Stimulated activated CD4-positive, alpha-beta T cell treated with anti-CD3 and anti-CD28 coated beads, Interleukin-12 subunit alpha, Interleukin-12 subunit beta, amount 100 ng/mL, for 4 hours (primary cell): Measurements from ENCODE around the gene P2RX2.

Experiments used
- DNase-seq: peaks from one replicate; pipeline ENCODE4 v3.0.0-alpha.2; 2020

The P2RX2 gene

DNA sequence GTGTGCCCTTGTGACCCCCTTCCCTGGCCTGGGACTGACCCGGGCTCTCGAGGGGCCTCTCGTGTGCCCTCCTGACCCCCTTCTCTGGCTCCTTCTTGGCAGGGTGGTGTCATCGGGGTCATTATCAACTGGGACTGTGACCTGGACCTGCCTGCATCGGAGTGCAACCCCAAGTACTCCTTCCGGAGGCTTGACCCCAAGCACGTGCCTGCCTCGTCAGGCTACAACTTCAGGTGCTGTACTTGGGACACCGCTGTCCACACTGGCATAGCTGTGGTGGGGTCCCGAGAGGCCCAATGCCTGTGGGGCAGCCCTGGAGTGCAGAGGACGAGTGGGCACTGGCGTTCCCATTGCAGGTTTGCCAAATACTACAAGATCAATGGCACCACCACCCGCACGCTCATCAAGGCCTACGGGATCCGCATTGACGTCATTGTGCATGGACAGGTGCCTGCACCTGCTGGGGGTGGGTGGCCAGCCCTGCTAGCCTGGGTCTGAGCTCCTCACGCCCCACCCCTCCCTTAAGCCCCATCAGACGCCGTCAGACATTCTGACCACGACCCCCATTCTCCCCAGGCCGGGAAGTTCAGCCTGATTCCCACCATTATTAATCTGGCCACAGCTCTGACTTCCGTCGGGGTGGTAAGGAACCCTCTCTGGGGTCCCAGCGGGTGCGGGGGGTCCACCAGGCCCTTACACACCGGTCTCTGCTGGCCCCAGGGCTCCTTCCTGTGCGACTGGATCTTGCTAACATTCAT, 2.5 kb downstream of the P2RX2 start:
- DNase-seq = no peak

DNA sequence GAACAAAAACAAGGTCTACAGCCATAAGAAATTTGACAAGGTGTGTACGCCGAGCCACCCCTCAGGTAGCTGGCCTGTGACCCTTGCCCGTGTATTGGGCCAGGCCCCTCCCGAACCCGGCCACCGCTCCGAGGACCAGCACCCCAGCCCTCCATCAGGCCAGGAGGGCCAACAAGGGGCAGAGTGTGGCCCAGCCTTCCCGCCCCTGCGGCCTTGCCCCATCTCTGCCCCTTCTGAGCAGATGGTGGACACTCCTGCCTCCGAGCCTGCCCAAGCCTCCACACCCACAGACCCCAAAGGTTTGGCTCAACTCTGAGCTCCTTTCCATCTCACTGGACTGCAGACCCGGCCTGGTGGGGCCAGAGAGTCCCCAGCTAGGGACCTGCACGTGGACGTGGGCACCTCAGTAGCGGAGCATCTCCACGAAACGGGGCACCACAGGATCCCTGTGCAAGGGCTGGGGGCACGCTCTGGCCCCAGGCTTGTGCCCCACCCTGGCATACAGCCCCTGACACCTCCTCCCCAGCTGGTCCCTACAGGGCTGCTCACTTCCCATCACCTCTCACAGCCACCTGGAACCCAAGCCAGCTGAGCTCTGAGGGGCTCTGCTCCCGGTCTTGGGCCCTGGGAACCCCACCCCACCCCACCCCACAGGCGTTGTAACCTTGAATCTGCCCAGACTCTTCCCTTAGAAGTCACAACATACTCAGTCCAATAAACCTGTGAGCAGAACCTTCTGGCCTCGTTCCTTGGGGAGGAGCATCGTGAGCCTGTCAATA, 3.3 kb downstream of the P2RX2 start:
- DNase-seq = no peak

DNA sequence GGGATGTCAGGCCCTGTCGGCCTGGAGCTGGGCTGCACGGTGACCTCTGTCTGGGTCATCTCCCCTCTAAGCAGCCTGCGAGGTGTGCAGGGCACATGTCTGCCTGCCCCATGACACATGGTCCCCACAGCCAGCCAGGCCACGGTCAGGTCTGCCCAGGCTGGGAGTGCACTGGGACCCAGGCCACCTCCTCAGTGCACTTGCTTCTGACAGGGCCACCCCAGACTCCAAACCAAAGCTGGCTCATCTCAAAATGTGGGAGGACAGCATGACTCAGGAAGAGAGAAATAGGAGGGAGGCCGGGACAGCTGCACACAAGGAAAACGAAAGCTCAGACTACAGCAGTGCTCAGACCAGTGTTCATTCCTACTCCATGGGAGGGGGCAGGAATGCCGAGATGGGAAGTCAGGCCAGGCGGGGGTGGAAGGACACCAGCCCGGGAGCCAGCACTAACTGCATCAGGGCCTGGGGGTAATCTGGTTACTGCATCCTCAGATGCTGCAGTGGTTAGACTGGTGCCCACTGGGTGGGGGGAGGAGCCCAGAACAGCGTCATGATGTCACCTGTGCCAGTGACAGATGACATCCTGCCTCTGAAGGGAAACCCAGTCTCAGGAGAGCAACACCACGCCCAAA, 4.0 kb downstream of the P2RX2 start:
- no peak for DNase-seq

DNA sequence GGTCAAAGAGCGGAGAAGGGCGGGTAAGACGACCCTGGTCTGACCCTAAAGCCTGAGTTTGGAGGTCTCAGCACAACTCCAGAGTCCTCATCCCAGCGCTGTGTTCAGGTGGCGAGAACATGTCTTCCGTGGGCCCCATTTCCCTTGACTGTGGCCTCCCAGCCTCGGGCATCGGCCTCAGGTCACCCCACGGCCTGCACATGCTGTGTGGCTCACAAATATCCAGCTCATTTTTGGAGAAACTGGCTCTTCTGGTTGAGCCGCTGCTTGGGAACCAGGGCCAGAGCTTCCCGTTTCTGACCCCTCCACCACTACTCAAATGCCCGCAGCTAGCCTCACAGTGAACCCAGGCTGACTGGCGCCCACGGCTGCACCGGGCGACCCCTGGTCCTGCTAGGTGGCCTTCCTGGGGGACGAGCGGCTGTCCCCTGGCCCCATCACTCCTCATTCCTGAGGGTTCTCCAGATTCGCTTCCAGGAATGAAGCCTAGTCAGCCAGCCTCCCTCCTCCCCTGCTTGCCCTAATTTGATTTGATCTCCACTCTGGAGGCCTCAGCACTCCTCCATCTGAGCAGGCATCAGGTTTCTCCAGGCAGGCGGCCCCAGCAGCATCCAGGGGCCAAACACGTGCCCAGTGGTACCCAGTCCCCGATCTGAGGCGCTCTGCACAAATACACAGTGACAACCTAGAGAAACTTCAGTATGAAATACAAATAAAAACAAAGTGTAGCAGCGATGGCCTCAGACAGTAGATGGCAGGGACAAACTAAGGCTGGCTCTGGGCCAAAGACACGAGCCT, 4.7 kb downstream of the P2RX2 start:
- no peak for DNase-seq

DNA sequence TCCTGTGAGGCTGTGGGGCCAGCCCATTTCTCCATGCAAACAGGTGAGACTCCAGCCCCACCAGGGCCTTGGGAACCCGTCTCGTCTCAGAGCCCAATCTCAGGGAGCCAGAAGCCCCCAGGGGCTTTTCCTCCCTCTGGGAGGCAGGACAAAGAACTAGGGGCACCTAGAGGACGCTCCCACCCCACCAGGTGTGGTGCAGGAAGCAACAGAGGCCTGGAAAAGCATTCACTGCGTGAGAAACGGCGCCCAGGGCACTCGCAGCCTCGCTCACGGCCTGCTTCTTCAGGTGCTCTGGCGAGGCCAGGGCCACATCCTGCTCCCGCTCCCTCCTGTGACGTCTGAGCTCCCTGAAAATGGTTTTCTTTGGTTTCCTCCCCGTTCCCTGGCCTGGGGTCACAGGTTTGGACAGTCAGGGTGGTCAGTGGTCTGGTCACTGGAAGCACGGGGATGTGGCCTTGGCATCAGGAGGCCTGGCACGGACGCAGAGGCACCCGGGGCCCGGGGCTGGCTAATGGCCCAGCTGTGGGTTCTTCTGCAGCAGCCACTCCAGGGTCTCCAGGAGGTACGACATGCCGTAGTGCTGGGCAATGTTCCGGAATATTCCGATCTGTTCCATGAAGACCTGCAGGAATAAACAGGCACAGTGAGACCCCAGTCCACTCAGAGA, 5.7 kb downstream of the P2RX2 start:
- no peak for DNase-seq

DNA sequence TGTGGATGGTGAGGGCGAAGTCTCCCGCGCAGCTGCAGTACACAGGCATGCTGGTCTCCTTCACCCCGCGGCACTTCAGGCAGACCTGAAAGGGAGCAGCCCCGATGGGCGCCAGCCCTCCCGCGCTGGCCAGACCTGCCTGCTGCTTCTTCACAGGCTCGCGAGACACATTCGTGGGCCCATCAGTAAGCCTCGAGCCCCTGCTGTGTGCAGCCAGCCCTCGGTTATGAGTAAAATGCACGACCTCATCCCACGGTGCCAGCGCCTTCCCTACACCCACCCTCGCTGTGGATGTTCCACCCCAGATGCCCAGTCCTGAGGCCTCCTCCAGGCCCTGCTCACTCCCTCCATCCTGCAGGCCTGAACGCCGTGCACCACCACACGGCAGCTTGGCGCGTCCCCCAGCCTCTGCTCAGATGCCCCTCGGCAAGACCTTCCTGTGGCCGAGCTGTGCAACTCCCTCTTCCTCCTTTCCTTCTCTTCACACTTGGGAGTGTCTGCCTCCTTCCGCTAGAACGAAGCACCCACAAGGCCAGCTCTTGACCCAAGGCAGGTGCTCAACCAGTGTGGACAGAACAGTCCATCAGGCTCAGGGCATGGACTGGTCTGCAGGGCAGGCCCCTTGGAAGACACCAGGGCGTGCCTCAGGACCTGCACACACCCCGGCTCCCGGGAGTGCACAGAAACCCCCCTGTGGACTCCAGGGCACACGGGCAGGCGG, 6.5 kb downstream of the P2RX2 start:
- no peak for DNase-seq

DNA sequence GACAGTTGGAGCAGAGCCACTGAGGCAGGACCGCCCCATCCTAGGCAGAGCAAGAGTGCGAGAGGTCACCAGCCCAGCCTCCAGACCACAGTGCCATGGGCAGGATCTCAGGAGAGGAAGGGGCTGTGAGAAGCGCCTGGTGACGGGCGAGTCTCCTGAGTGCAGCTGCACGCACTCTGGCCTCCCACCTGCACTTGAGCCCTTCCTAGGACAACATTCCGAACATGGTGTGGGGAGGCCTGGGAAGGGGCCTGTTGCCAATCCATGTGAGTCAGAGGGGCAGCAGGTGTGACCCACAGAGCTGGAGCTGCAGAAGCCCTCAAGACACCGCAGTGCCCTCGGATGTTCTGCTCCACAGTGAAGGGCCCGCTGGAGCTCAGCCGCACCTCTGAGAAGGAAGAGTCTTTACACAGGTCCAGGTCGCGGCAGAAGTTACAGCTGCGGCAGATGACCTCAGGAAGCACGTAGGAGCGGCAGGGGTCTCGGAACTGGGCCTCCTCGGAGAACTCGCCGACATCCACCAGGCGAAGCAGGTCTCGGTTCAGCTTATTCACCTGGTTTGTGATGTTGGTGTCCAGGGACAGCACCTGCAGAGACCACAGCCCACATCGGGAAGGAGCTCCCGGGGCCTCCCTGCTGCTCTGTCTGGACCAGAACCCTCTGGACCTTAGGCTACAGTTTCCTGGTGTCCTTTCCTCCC, 7.3 kb downstream of the P2RX2 start:
- no peak for DNase-seq

DNA sequence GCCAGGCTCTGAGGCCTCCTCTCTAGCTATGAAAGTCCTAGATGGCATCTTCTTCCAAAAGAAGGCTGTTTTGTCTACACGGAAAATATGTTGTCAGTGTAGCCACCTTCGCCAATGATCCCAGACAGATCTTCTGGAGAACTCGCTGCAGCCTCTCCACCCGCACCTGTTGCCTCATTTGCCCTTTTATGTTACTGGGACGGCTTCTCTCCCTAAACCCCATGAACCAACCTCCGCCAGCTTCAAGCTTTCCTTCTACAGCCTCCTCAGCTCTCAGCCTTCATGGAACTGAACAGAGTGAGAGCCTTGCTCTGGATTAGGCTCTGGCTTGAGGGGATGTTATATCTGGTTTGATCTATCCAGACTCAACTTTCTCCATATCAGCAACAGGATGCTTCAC, 10.8 kb downstream of the P2RX2 start:
- DNase-seq = no peak

DNA sequence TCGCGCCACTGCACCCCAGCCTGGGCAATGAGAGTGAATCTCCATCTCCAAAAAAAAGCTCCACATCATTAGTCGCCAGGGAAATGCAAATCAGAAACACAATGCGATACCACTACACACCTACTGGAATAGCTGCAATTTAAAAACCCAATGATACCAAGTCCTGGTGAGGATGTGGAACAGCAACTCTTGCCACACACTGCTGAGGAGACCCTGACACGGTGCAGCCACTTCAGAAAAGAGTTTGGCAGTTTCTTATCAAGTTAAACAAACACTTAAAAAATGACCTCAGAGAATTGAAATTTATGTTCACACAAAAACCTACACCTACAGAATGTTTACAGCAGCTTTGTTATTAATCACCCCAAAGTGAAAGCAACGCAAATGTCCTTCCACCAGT, 12.1 kb downstream of the P2RX2 start:
- no peak for DNase-seq

DNA sequence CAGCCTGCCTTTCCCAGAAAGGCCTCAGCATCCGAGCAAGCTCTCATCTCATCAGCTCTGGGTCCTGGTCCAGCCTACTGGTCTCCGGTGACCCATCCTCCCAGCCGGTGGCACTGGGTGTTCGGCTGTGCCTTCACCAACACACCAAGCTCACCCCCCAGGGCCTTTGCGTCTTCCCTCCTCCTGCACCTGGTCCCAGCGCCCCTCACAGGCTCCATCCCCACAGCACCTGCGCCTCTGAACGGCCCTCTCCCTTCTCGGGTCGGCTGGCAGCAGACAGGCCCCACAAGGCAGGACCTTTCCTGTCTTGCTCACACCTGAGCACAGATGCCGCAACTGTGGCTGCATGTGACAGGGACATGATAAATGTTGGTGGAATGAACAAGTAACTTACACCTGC, 13.1 kb downstream of the P2RX2 start:
- DNase-seq = no peak

DNA sequence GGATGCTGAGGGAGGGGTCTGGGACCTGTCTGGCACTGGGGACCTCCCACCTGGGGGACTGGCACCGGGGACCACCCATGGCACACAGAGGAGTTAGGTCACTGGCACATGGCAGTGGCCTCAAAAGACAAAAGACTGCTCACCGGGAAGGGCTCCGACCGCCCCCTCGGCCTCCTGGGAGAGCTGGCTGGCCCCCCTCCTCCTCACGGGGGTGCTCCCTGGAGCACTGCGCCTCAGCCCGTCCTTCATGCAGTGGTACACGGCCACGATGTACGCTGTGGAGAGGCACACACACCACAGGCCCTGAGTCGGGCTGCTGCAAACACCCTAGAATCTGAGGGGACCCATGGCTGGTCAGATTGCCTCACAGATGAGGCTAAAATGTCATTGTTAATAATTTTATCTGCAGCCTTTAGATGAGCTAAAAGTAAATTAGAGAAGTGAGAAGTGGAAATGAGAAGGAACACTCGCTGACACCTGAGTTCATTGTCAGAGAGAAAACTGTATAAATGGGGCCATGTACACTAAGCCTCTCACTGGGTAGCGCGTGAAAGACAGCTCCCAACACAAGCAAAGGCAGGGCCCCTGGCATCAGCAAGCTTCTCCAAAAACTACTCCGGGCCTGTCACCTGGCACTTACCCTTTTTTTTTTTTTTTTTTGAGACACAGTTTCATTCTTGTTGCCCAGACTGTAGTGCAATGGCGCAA, 14.1 kb downstream of the P2RX2 start:
- DNase-seq = no peak

DNA sequence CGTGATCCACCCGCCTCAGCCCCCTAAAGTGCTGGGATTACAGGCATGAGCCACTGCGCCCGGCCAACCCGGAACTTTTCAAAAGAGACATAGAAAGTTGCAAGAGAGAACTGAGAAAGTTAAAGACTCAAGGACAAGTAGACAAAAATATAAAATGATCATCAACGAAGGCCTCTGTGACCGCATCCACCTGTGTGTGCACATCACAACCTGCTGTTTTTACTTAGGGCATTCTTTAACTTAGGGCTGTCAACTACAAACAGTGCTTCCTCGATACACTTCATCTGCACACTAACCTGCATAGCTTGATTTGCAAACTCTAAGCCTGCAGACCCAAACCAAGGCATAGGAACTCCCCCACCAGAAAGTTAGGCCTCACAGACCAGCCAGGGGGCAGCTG, 14.8 kb downstream of the P2RX2 start:
- DNase-seq = no peak

DNA sequence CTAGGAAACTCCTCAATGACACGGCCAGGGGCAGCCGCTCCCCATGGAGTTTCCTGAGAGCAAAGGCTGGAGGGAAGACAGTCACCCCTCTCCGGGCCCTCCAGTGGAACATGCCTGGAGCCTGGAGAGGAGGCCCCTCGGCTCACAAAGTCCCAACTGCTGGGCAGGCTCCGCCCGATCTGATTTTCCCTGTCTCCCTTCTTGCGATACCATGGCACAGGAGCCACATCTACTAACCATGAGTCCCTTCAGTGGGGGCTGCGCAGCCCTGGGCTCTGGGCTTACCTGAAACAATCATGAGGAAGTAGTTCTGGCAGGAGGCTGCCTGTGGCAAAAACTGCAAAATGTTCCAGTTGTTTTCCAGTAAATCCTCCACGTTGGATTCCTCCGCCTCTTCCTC, 15.3 kb downstream of the P2RX2 start:
- no peak for DNase-seq

DNA sequence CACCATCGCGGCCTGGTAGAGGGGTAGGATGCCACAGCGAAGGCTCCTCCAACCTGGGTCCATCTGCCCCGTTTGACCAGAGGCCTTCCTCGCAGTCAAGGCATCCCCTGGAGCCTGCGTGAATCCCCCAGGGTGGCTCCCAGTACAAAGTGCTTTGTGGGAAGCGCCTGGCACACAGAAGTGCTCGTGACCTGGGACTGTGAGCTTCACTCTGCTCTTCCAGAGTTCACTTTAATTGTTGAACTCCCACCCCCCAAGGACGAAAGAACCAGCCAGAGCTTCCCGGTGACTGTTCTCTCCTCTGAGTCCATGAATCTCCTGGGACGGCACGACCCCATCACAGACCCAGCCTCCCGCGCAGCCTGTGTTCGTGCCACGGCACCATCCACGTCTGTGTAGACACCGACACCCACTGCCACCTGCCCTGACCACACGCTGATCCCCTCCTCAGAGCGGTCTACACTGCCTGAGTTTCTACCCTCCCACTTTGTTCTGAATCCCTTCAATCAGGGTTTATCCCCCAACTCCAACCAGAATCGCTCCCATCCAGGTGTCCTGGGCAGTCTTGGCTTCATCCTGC, 15.9 kb downstream of the P2RX2 start:
- no peak for DNase-seq

DNA sequence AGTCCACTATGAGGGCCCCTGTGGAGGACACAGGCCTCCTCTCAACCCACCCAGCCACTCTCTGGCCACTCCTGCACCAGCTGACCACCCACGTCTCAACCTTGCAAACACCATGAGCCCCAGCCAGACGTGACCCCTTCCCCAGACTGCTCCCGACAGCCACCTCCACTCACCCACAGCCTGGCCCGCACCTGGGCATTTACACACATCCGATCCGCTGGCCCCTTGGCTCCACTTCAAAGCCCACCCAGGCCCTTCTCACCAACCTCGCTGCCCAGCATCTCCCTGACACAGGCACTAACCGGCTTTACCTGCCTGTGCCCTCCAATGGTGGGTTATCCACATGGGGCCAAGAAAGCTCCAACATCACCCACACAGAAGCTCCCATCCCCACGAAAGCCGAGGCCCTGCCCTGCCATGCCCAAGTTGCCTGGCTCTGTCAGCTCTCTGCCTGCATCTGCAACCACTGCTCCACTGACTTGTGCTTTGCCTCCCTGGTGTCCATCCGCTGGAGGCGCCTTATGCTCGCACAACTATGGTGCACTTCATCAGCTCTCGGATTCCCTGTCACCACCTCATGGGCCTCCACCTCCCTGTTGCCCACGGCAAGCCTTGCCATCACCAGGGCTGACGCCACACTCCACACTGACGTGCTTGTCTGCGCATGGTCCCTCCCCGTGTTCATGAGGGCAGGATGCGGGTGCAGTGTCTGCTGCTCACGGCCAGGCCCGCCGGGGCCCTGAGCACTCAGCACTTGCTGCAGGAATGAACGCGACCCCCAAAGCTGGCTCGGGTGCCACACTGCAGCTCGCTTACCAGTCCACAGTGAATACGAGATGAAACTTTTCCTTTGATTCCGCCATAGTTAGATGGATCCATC, 16.7 kb downstream of the P2RX2 start:
- DNase-seq = no peak

DNA sequence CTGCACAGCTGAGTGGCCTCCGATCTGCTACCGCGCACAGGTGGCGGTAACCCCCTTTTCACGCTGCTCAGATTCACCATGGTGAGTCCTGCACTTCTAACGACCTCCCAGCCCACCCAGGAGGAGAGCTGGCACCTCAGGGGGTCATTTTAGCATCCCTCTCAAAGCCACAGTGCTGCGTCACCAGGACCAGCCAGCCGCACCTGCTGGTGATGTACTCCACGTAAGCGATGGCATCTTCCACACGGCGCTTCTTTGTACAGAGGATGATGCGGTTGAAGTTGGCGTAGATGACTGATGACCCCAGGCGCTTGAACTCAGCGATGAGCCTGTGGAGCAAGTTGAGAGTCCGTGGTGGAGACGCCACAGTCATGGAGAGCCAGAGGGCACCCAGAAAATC, 19.2 kb downstream of the P2RX2 start:
- DNase-seq = no peak

DNA sequence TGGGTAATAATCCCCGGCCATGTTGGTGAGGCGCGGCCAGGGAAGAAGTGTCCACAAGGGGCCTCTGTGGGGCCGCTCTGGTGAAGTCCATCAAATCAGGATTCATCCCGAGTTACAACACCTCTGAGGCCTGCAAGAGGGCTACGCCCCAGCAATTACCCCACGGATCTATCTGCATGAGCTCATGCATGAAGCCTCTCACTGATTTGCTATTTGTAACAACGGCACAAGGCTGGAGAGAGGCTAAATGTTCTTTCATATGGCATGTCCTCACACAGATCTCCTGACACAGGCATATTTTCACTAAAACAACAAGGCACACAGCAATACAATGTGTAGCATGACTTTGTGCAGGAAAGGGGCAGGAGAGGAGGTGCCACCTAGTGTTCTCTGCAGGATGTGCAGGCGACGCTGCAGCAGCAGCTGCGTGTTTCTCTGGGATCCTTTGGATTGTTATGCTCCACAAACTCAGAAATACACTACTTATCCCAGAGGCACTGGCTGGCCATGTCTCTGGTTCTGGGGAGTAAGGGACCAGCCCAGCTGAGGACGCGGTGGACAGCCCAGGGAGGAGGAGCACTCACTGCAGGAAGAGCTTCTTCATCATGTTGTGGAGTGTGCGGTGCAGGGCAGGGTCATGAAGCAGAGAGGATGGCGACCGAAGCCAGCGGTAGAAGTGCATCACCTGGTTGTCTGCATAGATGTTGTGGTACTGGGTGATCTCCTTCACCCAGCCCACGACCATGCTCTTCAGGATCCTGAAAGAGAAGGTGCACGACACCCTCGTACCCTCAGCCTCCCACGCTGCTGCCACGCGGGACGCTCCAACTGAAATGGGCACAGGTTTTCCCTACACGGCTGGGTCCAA, 20.2 kb downstream of the P2RX2 start:
- DNase-seq = no peak

DNA sequence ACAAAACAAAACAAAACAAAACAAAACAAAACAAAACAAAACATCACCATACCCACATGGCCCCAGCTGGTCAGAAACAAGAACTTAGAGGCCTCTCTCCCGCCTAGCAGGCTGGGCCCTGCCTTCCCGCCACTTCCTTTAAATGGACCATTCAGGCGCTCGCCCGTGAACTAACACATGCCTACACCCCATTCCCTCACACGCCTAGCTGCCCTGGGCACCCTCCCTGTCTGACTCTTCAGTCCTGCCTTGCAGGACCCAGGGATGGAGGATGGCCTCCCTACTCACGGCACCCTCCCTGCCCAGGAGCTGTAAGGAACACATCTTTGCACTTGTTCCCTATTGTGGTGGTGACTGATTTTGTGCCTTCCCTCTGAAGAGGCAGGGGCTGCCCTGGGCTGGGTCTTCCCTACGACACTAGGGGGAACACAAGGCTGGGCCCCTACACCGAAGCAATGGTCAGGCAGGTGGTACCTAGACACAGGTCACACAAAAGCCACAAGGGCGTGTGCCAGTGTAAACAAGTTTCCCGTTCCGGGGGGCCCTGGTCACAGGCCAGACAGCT, 21.5 kb downstream of the P2RX2 start:
- DNase-seq = no peak
